ENCODE data around the gene SMIM22.

SMIM22 gene

GRCh38 chr16:4797805-4798252 is 2.7 kb downstream of the SMIM22 start:
- DNase-seq: no peak

- DNase-seq: no peak
These were observed 3.3 kb downstream of the SMIM22 start for GRCh38 chr16:4798456-4798855.

GRCh38 chr16:4799171-4799855 is 4.1 kb downstream of the SMIM22 start:
- DNase-seq: no peak

GRCh38 chr16:4800290-4801041 is 5.3 kb downstream of the SMIM22 start:
- peak; percentile 77 for DNase-seq

DNA sequence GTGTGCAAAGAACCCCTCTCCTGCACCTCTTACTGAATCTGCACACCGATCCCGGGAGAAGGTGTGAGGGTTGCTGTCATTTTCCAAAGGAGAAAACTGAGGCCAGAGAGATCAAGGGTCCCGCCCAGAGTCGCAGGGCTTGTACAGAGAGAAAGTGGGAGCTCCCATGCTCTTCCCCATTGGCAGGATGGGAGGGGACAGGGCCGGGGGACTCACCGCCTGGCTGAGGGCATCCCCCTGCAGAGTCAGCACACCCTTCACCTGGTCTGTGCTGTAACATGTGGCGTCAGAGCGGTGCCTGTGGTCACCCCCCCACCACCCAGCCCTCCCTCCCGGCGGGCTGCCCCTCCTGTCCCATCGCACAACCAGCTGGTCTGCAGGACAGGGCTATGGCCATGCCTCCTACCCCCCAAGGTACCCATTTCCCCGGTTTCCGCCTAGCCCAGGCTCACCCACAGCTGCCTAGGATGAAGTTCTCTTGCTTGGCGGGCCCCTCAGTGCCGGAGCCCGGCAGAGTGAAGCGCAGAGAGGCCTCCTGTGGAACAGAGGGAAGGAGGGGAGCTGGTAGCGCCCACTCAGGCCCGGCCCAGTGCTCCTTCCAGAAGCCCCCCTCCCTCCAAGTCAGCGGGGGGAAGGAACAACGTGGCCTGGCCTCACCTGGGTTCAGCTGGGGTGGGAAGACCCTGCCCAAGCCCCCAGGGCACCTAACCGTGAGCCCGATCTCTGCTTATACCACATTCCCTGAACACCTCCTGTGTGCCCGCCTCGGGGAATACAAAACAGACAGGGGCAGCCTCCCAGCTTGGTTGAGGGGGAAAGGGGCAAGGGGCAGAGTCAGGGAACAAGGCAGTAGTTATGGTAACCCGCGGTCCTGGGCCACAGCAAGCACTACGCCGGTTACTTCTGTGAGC is 6.1 kb downstream of the SMIM22 start:
- DNase-seq: peak; percentile 33

DNA sequence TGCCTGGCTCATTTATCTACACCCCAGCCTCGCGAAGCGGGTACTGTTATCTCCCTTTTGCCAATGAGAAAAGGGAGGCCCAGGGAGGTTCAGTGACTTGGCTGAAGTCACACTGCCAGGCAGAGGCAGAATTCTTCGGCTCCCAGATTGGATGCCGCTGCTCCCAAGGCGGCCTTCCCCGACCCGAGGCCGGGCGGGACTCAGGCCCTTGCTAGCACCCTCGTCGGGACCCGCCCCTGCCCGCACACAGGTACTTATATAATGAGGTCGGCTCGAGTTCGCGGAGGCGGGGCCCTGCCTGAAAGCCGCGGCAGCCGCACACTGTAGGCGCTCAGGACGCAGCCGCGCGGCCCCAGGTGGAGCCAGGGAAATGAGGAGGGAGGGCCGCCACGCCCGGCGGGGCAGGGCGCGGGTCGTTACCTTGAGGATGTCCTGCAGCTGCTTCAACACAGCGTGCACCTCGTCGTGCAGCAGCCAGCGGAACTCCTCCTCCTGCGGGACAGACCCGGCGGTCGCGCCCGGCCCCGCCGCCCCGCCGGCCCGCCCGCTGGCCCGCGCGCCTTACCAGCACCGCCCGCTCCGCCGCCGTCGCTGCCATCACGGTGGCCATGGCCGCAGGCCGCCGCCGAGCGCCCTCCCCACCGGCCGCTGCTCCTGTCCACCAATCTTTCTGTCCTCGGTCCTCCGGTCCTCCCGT is 6.9 kb downstream of the SMIM22 start, which contains the start of gene ROGDI:
ROGDI (minus strand) TSS at position 672 of the 697 bp plus-strand sequence; CDS start at position 610, 62 bp downstream.
- DNase-seq: peak; percentile 98

- DNase-seq: peak; percentile 95
These were observed 7.6 kb downstream of the SMIM22 start for GRCh38 chr16:4802659-4803287.

DNA sequence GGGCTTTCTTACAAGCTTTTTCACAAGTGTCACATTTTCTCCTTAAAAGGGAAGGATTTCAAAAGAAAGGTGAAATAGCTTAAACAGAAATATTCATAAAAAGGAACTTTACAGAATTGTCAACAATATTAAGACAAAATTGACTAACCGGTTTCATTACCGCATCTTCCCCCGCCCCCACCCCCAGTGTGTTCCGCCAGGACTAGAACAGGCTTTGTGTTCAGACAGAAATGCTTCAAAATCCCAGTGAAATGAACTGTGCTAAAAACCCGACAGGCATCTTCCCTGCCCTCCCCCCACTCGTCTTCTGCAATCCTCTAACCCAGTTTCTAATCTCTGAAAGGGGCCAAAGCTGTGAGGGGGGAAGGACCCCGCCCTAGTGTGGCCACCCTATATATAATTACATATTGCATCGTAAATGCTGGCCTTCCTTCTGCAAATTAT is 8.3 kb downstream of the SMIM22 start:
- no peak for DNase-seq

- DNase-seq: no peak
These were observed 9.0 kb downstream of the SMIM22 start for GRCh38 chr16:4803898-4804762.

DNA sequence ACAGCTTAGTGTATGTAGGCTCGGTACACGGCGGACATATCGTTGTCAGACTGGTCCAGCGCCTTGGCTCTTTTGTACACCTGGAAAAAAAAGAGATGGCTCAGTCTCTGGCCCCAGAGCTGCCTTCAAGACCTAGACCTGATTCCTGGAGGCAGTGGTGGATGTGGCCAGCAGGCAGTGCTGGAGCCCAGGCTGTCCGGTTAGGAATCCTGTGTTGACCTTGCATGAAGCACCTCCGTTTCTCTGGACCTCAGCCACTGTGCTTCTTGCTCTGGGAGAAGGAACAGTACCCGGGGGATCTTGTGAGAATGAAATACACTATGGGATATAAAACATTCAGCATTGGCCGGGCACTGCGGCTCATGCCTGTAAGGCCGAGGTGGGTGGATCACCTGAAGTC is 10.1 kb downstream of the SMIM22 start:
- no peak for DNase-seq

DNA sequence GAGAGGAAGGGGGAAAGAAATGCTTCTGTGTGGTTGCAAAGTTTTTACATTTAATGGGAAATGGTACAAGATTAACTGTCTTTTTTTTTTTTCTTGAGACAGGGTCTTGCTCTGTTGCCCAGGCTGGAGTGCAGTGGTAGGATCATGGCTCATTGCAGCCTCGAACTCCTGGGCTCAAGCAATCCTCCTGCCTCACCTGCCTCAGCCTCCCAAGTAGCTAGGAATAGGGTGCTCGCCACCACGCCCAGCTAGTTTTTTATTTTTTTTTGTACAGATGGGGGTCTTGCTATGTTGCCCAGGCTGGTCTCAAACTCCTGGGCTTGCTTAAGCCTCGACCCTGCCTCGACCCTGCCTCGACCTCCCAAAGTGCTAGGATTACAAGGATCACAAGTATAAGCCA is 11.1 kb downstream of the SMIM22 start:
- DNase-seq: no peak

DNA sequence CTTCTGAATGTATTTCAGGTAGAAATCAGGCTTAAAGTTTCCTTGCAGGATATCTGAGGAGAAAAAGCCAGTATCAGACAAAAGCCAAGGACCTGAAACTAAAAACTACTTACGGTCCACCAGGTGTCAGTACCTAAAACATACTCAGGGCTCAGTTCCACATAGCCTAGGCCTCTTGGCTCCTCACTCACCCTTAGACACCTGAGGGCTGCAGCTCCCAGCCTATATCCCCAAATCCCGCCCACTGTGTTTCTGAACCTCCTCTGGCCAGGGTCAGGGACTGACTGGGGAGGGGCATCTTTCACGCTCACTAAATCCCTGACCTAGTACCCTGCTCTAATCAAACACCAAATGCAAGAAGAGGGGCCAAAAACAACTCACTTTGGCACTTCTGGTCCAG is 16.1 kb downstream of the SMIM22 start:
- no peak for DNase-seq

DNA sequence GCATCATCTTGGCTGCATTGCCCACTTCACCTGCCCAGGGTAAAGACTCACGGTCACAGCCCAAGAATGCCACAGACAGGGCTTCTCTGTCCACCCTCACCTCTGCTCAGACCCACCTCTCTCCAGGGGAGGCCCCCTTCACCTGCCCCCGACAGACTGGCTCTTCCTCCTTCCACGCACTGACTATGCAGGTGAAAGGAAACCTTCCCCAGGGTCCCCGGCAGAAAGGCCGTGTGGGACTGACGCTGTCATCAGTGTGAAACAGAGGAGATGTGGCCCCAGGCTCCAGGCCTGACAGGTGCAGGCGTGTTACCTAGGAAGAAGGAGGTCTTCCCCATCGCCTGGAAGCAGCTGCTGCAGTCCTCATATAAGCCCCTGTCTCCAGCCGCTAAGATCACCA is 16.6 kb downstream of the SMIM22 start:
- DNase-seq: no peak

- no peak for DNase-seq
These were observed 18.3 kb downstream of the SMIM22 start for GRCh38 chr16:4813251-4814003.

DNA sequence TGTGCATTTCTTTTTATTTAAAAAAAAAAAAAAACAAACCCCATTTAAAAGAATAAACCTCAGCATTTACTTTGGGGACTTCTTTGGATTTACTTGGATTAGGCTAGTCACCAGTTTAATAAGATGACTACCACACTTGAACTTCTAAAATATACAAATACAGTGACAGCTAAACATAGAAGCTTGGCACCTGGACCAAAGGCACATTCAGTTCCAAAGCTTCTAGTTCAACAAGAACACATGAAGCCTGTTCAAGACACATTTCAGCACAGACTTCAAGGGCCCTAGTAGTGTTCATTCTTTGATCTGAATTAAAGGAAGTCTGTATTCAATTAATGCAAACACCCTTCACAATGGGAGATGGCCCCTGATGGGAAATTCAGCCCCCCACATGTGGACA is 18.9 kb downstream of the SMIM22 start:
- no peak for DNase-seq

DNA sequence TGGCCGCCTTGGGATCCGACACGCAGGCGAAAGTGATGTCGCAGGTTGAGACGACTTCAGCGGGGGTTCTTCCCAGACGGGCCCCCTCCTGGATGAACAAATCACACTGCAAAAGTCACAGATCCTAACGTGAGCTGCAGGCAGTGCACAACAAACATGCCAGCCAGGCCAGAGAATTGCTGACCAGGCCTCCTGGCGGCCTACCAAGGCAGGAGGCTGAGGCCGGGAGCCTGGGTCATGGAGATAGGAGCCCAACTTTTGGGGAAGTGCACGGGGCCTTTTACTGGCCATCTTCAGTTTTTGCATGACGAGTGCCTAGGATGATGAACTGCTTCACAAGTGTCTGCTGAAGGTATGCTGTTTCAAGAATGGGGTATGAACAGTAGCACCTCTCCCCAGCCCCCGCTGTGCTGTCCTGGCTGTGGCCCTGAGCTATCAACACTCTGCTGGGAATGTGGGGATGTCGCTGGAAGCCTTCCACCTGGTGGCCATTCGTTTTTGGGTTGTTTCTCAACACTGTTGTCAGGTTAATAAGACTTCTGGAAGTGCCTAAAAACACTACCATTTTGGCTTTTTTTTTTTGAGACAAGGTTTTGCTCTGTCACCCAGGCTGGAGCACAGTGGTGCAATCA is 19.5 kb downstream of the SMIM22 start:
- DNase-seq: no peak

GRCh38 chr16:4820652-4821051 is 25.5 kb downstream of the SMIM22 start:
- DNase-seq: no peak

DNA sequence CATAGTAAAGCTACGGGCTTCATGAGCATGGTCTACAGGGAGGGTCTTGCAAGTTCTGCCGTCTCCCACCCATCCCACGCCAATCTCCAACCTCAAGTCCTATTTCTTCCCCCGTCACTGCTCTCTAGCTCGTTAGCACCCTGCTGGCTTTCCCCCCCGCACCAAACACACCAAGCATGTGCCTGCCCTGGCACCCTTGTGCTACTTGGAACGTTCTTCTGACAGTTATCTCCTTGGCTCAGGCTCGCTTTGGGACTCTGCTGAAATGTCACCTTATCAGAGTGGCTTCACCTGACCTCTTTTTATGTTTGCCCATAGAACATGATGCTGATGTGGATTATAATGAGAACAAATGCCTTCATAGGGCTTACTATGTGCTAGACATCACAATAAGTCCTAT is 30.0 kb downstream of the SMIM22 start:
- DNase-seq: no peak

DNA sequence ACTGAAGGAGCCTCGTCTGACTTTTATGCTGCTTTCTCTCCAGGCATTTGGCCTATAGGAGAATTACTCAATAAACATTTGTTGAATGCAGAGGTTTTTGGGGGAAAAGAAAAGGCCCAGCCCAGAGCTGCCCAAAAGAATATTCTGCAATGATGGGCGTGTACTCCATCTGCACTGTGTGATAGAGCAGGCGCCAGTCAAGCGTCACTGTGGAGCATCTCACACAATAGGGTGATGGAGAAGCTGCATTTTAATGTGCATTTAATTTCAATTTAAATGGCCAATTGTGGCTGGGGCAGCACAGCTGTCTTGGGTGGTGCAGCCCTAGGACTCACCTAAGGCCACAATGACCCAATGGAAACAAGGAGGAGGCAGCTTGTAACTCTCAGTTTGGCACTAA is 31.4 kb downstream of the SMIM22 start:
- DNase-seq: no peak

DNA sequence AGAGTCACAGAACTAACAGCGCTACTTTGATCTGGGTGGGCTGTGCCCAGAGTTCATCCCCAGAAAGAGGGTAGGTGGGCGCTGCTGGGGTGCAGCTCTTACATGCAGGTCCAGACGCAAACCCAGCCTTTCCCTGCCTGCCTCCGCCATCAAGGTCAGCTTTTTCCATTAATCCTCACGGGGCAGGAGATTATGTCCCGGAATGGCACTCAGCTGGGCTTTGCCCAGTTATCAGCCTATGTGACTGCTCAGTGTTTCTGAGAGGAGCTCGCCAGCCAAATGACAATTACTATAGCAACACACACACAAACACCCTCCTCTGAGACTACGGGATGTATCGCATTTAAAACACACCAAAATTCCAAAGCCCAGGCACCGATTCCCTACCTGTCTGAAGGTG is 31.8 kb downstream of the SMIM22 start:
- no peak for DNase-seq

Measured in RPMI8226 (cell line).